Adrenal gland (tissue), 12 donors: ENCODE data around the gene CPOX. TPM values are rescaled to one million over a fixed set of nuclear protein-coding genes. Genes with fewer than 3 reads are reported as not detected.

Source experiments
- DNase-seq, 7 donors: peaks; one replicate each; pipeline ENCODE4 v3.0.0-alpha.2; 2019 to 2020
- H3K27ac ChIP-seq, 5 donors: fragments of 200-600 bp; sonication (generic) in 4 of 5; 1 replicate in 3 of 5; 2 replicates in 2 of 5; pipeline versions ENCODE4 v1.5.1 to v1.8.0; 2016 to 2020; ENCODE audit warnings: mild to moderate bottlenecking in 1 of 5
- H3K27me3 ChIP-seq: fragments of 200-600 bp; 2 replicates; pipeline ENCODE4 v1.8.0; 2021
- H3K36me3 ChIP-seq, 2 donors: fragments of 200-600 bp; replicated peaks in 1 of 2; 1 replicate in 1 of 2; 2 replicates in 1 of 2; pipeline versions ENCODE4 v1.5.1 to v1.8.0; 2018 to 2022
- H3K4me1 ChIP-seq, 2 donors: fragments of 200-600 bp; replicated peaks in 1 of 2; 1 replicate in 1 of 2; 2 replicates in 1 of 2; pipeline versions ENCODE4 v1.5.1 to v1.8.0; 2018 to 2021
- H3K4me3 ChIP-seq, 4 donors: fragments of 200-600 bp; sonication (generic) in 3 of 4; one replicate each; pipeline ENCODE4 v1.5.1; 2016 to 2018
- H3K9me3 ChIP-seq, 3 donors: fragments of 200-600 bp; sonication (generic) in 1 of 3; replicated peaks in 1 of 3; 1 replicate in 2 of 3; 2 replicates in 1 of 3; pipeline versions ENCODE4 v1.5.1 to v1.8.0; 2016 to 2021
- POLR2A ChIP-seq, 2 donors: fragments of 450-650 bp; IDR thresholded peaks; one replicate each; pipeline ENCODE4 v1.6.1; 2017; ENCODE audit warnings: antibody characterized with exemption in 2 of 2, mild to moderate bottlenecking in 2 of 2, moderate library complexity in 1 of 2
- WGBS, 4 donors: extraction: QIAGEN DNeasy Blood & Tissue Kit in 2 of 4; methylation state at CpG; one replicate each; pipeline versions ENCODE4 v1.1.5 to v1.1.7; 2013 to 2017; 5-methylcytosine and 5-hydroxymethylcytosine counted together
- intact Hi-C, 2 donors: fragments of 100-400 bp; cut with DNase I; formaldehyde crosslinking; loops; one replicate each; pipeline versions ENCODE4 v1.14.1 to v1.15.0; 2022 to 2023
- polyA plus RNA-seq, 3 donors: library from polyadenylated mRNA; stranded (reverse); fragments of 200-250 nt in 2 of 3; fragments of 350-450 nt in 1 of 3; fragmentation: Illumina TruSeq in 1 of 3; extraction: RNeasy Lipid Tissue Mini Kit (QIAGEN cat#74804) in 1 of 3; gene quantifications; one replicate each; pipeline ENCODE4 v1.2.3, GENCODE V29; 2013 to 2014
- total RNA-seq, 9 donors: library from RNA; depleted of rRNA in 4 of 9; stranded (reverse); fragments of >200 nt in 4 of 9; fragments of 120-200 nt in 1 of 9; fragmentation: NEBNext Ultra II Directional in 1 of 9; extraction: Animal tissue kit (Norgen Biotek cat#: 25700) in 1 of 9; gene quantifications; one replicate each; pipeline versions ENCODE4 v1.1.0 to v1.2.4, GENCODE V29; 2013 to 2023
- TF ChIP-seq, protein P1 (sequence below), 6 experiments: fragments of 450-650 bp in 4 of 6; fragments of 200-600 bp in 2 of 6; sonication (generic) in 1 of 6; IDR thresholded peaks; 1 replicate in 5 of 6; 2 replicates in 1 of 6; pipeline versions ENCODE4 v1.5.1 to v1.8.0; 2016 to 2021; ENCODE audit warnings: antibody characterized with exemption in 6 of 6, mild to moderate bottlenecking in 2 of 6, moderate library complexity in 1 of 6
- donor health status: healthy with polysubstance abuse.
- donor health status: Bipolar disorder and iron deficiency.
- donor health status: DM: yes; HTN: yes; CAD: no.
- donor health status: DM: no; HTN: no; CAD: no.
- donor health status: DM: no; HTN: no; CAD: no.
- donor health status: DM: yes; HTN: yes; CAD: no.

Gene CPOX
- total and polyA plus RNA-seq, 12 donors, result 9.0 to 59.8 (median 21.7) TPM

DNA sequence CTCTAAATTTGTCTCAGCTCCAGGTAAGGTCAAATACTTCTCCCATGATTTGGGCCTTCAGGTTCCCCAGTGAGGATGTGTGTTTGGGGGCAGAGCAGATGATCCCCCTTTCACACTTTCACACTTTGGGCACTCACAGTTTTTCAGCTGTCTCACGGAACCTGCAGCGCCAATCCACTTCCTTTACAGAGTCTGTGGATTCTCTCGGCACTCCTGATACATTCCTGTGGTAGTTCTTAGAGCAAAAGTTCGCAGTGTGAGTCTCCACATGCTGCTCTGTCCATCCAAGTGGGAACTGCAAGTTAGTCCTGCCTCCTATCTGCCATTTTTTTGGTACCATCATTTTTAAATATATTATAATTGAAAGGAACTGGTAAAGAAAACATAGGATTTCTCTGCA lies 20.2 kb upstream of the CPOX start:
- Histone ChIP-seq H3K9me3 (no peaks in the 10 kb centered on the region), H3K36me3 (no peaks in the 10 kb centered on the region), H3K27ac (no peak overlapping the region), H3K27me3 (no peaks in the 10 kb centered on the region), H3K4me3 (no peak overlapping the region), H3K4me1 (no peaks in the 10 kb centered on the region)
- DNase-seq, result no peak
- WGBS, 4 donors, result 77 to 86% (median 84%) methylated on average over 4 of the region's 4 CpGs
- intact Hi-C loops, result no loop called here
- TF ChIP-seq, protein P1, sequence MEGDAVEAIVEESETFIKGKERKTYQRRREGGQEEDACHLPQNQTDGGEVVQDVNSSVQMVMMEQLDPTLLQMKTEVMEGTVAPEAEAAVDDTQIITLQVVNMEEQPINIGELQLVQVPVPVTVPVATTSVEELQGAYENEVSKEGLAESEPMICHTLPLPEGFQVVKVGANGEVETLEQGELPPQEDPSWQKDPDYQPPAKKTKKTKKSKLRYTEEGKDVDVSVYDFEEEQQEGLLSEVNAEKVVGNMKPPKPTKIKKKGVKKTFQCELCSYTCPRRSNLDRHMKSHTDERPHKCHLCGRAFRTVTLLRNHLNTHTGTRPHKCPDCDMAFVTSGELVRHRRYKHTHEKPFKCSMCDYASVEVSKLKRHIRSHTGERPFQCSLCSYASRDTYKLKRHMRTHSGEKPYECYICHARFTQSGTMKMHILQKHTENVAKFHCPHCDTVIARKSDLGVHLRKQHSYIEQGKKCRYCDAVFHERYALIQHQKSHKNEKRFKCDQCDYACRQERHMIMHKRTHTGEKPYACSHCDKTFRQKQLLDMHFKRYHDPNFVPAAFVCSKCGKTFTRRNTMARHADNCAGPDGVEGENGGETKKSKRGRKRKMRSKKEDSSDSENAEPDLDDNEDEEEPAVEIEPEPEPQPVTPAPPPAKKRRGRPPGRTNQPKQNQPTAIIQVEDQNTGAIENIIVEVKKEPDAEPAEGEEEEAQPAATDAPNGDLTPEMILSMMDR (IDR thresholded peaks at IDR 0.05), result no peak
- TF ChIP-seq POLR2A (IDR thresholded peaks at IDR 0.05), result no peak

DNA sequence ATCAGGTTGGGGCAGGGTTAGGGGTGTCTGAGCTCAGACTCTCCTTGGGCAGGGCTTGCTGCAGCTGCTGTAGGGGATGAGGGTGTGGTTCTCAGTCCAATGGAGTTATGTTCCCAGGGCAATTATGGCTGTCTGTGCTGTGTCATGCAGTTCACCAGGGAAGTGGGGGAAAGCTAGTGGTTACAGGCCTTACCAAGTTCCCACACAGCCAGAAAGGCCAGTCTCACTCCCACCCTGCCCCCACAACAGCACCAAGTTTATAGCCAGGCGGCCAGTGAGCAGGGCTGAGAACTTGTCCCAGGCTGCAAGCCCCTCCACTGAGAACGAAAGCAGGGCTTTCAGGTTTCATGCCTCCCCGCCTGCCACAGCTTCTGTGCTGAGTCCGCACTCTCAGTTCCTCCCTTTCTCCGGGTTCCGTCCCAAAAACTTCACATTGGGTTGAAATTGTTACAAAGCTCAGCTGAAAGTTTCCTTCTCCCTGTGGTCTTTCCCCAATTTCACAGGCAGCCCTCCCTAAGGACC lies 19.6 kb upstream of the CPOX start:
- TF ChIP-seq, protein P1 (IDR thresholded peaks at IDR 0.05), result no peak
- TF ChIP-seq POLR2A (IDR thresholded peaks at IDR 0.05), result no peak
- no peaks in the 10 kb centered on the region for H3K36me3 ChIP-seq
- H3K27ac ChIP-seq, result peak overlapping the region in 1 of 5 donors; percentile 77
- H3K4me3 ChIP-seq, result no peak overlapping the region
- intact Hi-C loops, result no loop called here
- H3K4me1 ChIP-seq, result no peaks in the 10 kb centered on the region
- H3K9me3 ChIP-seq, result no peaks in the 10 kb centered on the region
- peak in 6 of 7 donors; percentile 21 to 54 (median 24) for DNase-seq
- no peaks in the 10 kb centered on the region for H3K27me3 ChIP-seq
- WGBS, 4 donors, result 80 to 91% (median 82%) methylated on average over 6 of the region's 6 CpGs

DNA sequence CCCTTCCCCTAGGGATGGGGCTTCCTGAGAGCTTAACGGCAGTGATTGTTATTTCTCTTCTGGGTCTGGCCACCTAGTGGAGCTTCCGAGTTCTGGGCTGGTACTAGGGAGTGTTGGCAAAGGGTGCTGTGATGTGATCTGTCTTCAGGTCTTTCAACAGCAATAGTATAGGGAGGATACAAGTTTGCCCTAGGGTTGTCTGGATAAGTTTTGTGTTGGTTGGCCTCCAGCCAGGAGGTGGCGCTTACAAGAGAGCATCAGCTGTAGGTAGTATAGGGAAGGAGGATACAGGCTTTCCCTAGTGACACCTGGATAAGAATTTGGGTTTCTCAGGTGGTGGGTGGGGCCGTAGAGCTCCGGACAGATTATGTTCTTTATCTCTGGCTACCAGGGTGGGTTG lies 19.2 kb upstream of the CPOX start:
- Histone ChIP-seq H3K4me3 (no peak overlapping the region), H3K27ac (peak overlapping the region in 1 of 5 donors; percentile 77), H3K36me3 (no peaks in the 10 kb centered on the region), H3K9me3 (no peaks in the 10 kb centered on the region), H3K27me3 (no peaks in the 10 kb centered on the region), H3K4me1 (no peaks in the 10 kb centered on the region)
- TF ChIP-seq, protein P1 (IDR thresholded peaks at IDR 0.05), result no peak
- no peak for TF ChIP-seq POLR2A (IDR thresholded peaks at IDR 0.05)
- 77 to 87% (median 79%) methylated on average over 5 of the region's 5 CpGs for WGBS, 4 donors
- DNase-seq, result no peak
- intact Hi-C loops, result no loop called here

DNA sequence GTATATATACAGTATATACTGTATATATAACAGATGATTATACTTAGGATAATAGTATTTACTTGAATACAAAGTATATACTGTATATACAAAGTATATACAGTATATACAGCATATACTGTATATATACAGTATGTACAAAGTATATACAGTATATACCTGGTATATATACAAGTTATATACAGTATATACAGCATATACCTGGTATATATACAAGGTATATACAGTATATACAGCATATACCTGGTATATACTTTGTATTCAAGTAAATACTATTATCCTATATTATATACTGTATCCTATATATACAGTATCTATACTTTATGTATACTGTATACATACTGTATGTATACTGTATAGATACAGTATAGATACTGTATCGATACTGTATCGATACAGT lies 14.6 kb upstream of the CPOX start:
- no peak for DNase-seq
- Histone ChIP-seq H3K4me1 (no peaks in the 10 kb centered on the region), H3K36me3 (no peaks in the 10 kb centered on the region), H3K27ac (no peak overlapping the region), H3K9me3 (no peaks in the 10 kb centered on the region), H3K27me3 (no peaks in the 10 kb centered on the region), H3K4me3 (no peak overlapping the region)
- TF ChIP-seq POLR2A (IDR thresholded peaks at IDR 0.05), result no peak
- TF ChIP-seq, protein P1 (IDR thresholded peaks at IDR 0.05), result no peak
- intact Hi-C loops, result no loop called here
- 55 to 97% (median 82%) methylated on average over 2 of the region's 2 CpGs for WGBS, 4 donors
